Gastroesophageal sphincter (tissue), 4 donors: ENCODE measurements around the gene PLPP2. TPM values are rescaled to one million over a fixed set of nuclear protein-coding genes. Genes with fewer than 3 reads are reported as not detected.

ENCODE experiments used
- ATAC-seq: fragments of 150-250 bp; one replicate; pipeline ENCODE4 v1.9.1; 2016; ENCODE audit warnings: mild to moderate bottlenecking, moderate library complexity
- H3K27ac ChIP-seq, 4 donors: fragments of 200-600 bp; sonication (generic) in 3 of 4; 1 replicate in 3 of 4; 2 replicates in 1 of 4; pipeline ENCODE4 v1.5.1; 2016 to 2019
- H3K27me3 ChIP-seq: fragments of 200-600 bp; sonication (generic); one replicate; pipeline ENCODE4 v1.5.1; 2019
- H3K36me3 ChIP-seq, 2 donors: fragments of 200-600 bp; sonication (generic); one replicate each; pipeline ENCODE4 v1.5.1; 2019; ENCODE audit warnings: control low read depth in 1 of 2
- H3K4me1 ChIP-seq, 3 donors: fragments of 200-600 bp; sonication (generic); 1 replicate in 2 of 3; 2 replicates in 1 of 3; pipeline ENCODE4 v1.5.1; 2016 to 2019; ENCODE audit warnings: control low read depth in 2 of 3
- H3K4me3 ChIP-seq, 2 donors: fragments of 200-600 bp; sonication (generic); one replicate each; pipeline ENCODE4 v1.5.1; 2019; ENCODE audit warnings: mild to moderate bottlenecking in 1 of 2, moderate library complexity in 1 of 2
- H3K9me3 ChIP-seq, 3 donors: fragments of 200-600 bp; sonication (generic); one replicate each; pipeline ENCODE4 v1.5.1; 2017 to 2019; ENCODE audit warnings: control low read depth in 2 of 3
- EP300 ChIP-seq: sonication (generic); formaldehyde crosslinking; IDR thresholded peaks from one replicate; pipeline ENCODE4 v1.6.1; 2017; ENCODE audit warnings: antibody characterized with exemption, mild to moderate bottlenecking
- POLR2A ChIP-seq, 2 donors: fragments of 450-650 bp; IDR thresholded peaks; one replicate each; pipeline ENCODE4 v1.6.1; 2017; ENCODE audit warnings: antibody characterized with exemption in 2 of 2, mild to moderate bottlenecking in 2 of 2, moderate library complexity in 1 of 2
- POLR2AphosphoS5 ChIP-seq: sonication (generic); formaldehyde crosslinking; IDR thresholded peaks from one replicate; pipeline ENCODE4 v1.6.1; 2017; ENCODE audit warnings: antibody characterized with exemption
- WGBS, 2 donors: methylation state at CpG; one replicate each; pipeline ENCODE4 v1.1.5; 2018; ENCODE audit warnings: low coverage in 1 of 2; 5-methylcytosine and 5-hydroxymethylcytosine counted together
- total RNA-seq, 4 donors: library from RNA; depleted of rRNA; stranded (reverse); fragments of >200 nt; gene quantifications; one replicate each; pipeline ENCODE4 v1.1.0, GENCODE V29; 2016
- TF ChIP-seq, protein P1 (sequence below), 4 experiments: fragments of 200-600 bp in 2 of 4; fragments of 450-650 bp in 2 of 4; sonication (generic) in 1 of 4; IDR thresholded peaks; one replicate each; pipeline ENCODE4 v1.5.1; 2017 to 2019; ENCODE audit warnings: antibody characterized with exemption in 4 of 4, mild to moderate bottlenecking in 2 of 4, moderate library complexity in 2 of 4

Gene PLPP2
- total RNA-seq, 4 donors from 2014 or later, result 2.3 to 26.4 (median 3.7) TPM

DNA sequence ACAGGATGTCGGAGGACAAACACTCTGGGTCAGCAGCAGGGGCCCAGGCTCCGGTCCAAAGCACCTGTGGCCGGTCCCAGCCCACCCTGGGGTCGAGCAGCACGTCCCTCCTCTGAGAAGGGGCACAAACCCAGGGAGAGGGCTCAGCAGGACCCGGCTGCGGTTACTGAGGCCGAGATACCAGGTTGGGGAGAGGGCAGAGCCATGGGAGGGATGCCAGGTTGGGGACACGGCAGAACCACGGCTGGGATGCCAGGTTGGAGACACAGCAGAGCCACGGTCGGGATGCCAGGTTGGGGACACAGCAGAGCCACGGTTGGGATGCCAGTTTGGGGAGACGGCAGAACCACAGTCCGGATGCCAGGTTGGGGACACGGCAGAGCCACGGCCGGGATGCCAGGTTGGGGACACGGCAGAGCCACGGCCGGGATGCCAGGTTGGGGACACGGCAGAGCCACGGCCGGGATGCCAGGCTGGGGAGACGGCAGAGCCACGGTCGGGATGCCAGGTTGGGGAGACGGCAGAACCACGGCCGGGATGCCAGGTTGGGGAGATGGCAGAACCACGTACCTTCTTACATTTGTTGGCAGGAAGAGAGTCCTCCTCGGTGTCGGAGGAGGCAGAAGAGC, 34.8 kb upstream of the PLPP2 start:
- Histone ChIP-seq H3K4me1 (no peaks in the 10 kb centered on the region), H3K4me3 (no peak overlapping the region), H3K27me3 (no peaks in the 10 kb centered on the region), H3K36me3 (peaks cover 0 to 98% of the 10 kb centered on the region in 2 donors), H3K9me3 (no peaks in the 10 kb centered on the region), H3K27ac (no peak overlapping the region)
- TF ChIP-seq, protein P1, sequence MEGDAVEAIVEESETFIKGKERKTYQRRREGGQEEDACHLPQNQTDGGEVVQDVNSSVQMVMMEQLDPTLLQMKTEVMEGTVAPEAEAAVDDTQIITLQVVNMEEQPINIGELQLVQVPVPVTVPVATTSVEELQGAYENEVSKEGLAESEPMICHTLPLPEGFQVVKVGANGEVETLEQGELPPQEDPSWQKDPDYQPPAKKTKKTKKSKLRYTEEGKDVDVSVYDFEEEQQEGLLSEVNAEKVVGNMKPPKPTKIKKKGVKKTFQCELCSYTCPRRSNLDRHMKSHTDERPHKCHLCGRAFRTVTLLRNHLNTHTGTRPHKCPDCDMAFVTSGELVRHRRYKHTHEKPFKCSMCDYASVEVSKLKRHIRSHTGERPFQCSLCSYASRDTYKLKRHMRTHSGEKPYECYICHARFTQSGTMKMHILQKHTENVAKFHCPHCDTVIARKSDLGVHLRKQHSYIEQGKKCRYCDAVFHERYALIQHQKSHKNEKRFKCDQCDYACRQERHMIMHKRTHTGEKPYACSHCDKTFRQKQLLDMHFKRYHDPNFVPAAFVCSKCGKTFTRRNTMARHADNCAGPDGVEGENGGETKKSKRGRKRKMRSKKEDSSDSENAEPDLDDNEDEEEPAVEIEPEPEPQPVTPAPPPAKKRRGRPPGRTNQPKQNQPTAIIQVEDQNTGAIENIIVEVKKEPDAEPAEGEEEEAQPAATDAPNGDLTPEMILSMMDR (IDR thresholded peaks at IDR 0.05), result no peak
- TF ChIP-seq EP300 (no peak), POLR2A (IDR thresholded peaks at IDR 0.05) (no peak), POLR2AphosphoS5 (no peak)
- 86 to 93% methylated on average over 5 to 12 of the region's 33 CpGs for WGBS, 2 donors
- ATAC-seq, result no peak

DNA sequence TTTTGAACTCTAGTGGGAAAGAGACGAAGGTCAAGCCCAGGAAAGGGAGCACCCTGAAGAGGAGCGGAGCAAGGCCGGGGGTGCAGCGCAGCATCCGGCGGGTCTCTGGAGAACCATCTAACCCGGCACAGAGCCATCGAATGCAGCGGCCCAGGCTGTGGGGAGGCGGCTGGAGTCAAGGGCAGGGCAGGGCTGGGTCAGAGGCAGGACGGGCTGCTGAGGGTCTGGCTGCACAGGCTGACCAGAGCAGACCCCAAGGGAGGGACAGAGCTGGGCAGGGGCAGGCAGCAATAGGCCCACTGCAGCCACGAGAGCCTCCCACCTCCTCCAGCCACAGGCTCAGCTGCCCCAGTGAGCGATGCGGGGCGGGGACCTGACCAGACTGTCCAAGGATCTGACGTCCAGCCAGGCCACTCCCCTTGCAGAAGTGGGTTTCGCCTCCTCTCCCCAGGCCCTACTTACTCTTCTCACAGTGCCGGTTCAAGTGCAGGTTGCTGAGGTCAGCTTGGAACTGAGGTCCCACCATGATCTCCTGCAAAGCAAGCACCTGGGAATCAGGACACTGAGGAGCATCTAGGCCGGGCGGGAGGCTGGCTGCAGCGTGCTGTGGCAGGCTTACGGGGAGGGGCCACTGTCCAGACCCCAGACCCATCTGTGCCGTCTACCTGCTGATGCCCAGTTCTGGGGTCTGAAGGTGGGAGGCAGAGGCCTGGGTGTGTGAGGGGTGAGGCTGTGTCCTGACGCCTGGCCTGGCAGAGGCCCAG, 34.2 kb upstream of the PLPP2 start:
- H3K27ac ChIP-seq, result no peak overlapping the region
- H3K9me3 ChIP-seq, result no peaks in the 10 kb centered on the region
- no peak overlapping the region for H3K4me3 ChIP-seq
- H3K27me3 ChIP-seq, result no peaks in the 10 kb centered on the region
- peaks cover 0 to 98% of the 10 kb centered on the region in 2 donors for H3K36me3 ChIP-seq
- no peak for ATAC-seq
- no peak for TF ChIP-seq POLR2A (IDR thresholded peaks at IDR 0.05)
- no peak for TF ChIP-seq EP300
- no peak for TF ChIP-seq POLR2AphosphoS5
- TF ChIP-seq, protein P1 (IDR thresholded peaks at IDR 0.05), result no peak
- WGBS, 2 donors, result 98 to 100% methylated on average over 3 to 8 of the region's 24 CpGs
- no peaks in the 10 kb centered on the region for H3K4me1 ChIP-seq

DNA sequence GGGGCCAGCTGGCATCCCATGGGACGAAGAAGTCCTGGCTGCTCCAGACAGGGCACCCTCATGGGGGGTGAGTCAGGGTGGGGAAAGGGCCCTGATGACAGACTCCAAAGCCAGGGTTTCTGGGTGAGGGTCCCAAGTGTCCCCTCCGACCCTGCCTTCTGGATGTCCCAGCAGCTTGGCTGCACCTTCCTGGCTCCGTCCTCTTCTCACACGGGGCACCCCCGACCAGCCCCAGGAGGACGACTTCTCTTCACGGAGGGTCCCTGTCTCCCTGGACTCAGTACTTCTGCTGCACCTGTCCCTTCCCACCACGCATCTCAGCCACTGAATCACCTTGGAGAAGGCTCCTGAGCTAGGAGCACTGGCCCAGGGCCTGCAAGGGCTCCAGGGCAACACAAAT, 33.5 kb upstream of the PLPP2 start:
- TF ChIP-seq POLR2AphosphoS5, result no peak
- no peak for TF ChIP-seq POLR2A (IDR thresholded peaks at IDR 0.05)
- TF ChIP-seq, protein P1 (IDR thresholded peaks at IDR 0.05), result no peak
- TF ChIP-seq EP300, result no peak
- Histone ChIP-seq H3K9me3 (no peaks in the 10 kb centered on the region), H3K27me3 (no peaks in the 10 kb centered on the region), H3K36me3 (peaks cover 0 to 98% of the 10 kb centered on the region in 2 donors), H3K4me1 (no peaks in the 10 kb centered on the region), H3K4me3 (no peak overlapping the region), H3K27ac (no peak overlapping the region)
- no peak for ATAC-seq
- 100% methylated on average over 1 of the region's 8 CpGs; no CpG with 5 or more reads in 1 of the 2 donors for WGBS, 2 donors

DNA sequence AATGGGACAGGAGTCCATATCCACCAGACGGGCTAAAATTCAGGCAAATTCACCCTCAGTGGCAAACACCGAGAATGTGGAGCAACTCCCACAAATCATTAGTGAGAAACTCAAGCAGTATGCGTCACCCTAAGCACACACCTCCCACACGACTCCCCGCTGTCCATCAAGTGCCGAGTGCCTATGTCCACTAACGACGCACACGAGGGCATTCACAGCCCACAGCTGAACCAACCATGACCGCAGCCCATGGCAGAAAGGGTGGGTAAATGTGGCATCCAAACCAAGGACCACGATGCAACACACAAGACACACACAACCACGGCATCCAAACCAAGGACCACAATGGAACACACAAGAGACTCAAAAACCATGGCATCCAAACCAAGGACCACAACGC, 31.4 kb upstream of the PLPP2 start:
- H3K4me3 ChIP-seq, result no peak overlapping the region
- no peaks in the 10 kb centered on the region for H3K27me3 ChIP-seq
- TF ChIP-seq, protein P1 (IDR thresholded peaks at IDR 0.05), result no peak
- TF ChIP-seq POLR2A (IDR thresholded peaks at IDR 0.05) (no peak), EP300 (no peak), POLR2AphosphoS5 (no peak)
- no peaks in the 10 kb centered on the region for H3K9me3 ChIP-seq
- WGBS, 2 donors, result 79 to 82% methylated on average over 3 to 6 of the region's 13 CpGs
- H3K36me3 ChIP-seq, result peaks cover 0 to 98% of the 10 kb centered on the region in 2 donors
- H3K27ac ChIP-seq, result no peak overlapping the region
- ATAC-seq, result no peak
- no peaks in the 10 kb centered on the region for H3K4me1 ChIP-seq

DNA sequence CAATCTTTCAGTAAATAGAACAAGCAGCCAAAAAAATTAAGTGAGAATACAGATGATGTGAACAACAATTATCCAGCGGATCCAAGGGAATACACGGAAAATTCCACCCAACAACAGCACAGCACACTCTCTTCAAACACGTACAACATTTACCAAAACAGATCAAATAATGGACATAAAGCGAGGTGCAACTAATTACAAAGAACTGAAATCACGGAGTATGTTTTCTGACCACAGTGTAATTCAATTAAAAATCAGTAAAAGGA, 27.2 kb upstream of the PLPP2 start:
- 80 to 97% methylated on average over 1 to 5 of the region's 5 CpGs for WGBS, 2 donors
- no peaks in the 10 kb centered on the region for H3K4me1 ChIP-seq
- H3K36me3 ChIP-seq, result peaks cover 0 to 98% of the 10 kb centered on the region in 2 donors

More for the DNA sequence above, 27.2 kb upstream of the PLPP2 start:
- H3K27me3 ChIP-seq, result no peaks in the 10 kb centered on the region
- H3K4me3 ChIP-seq, result no peak overlapping the region
- no peaks in the 10 kb centered on the region for H3K9me3 ChIP-seq
- TF ChIP-seq, protein P1 (IDR thresholded peaks at IDR 0.05), result no peak
- TF ChIP-seq POLR2AphosphoS5 (no peak), POLR2A (IDR thresholded peaks at IDR 0.05) (no peak)
- no peak overlapping the region for H3K27ac ChIP-seq
- no peak for ATAC-seq
